Tibial nerve (tissue), 4 donors: ENCODE results near the gene UCP2. TPM values are rescaled to one million over a fixed set of nuclear protein-coding genes. Genes with fewer than 3 reads are reported as not detected.
A peak's percentile ranks its signal among the peaks of the same experiment; 100 is the strongest.

Experiments
- DNase-seq, 2 donors: peaks; one replicate each; pipeline ENCODE4 v3.0.0-alpha.2; 2019; ENCODE audit warnings: low spot score in 2 of 2
- H3K27ac ChIP-seq, 4 donors: fragments of 200-600 bp; sonication (generic) in 3 of 4; one replicate each; pipeline ENCODE4 v1.5.1; 2017 to 2019; ENCODE audit warnings: mild to moderate bottlenecking in 1 of 4
- H3K27me3 ChIP-seq, 2 donors: fragments of 200-600 bp; sonication (generic) in 1 of 2; one replicate each; pipeline versions ENCODE4 v1.5.1 to v1.6.0; 2017 to 2019
- H3K36me3 ChIP-seq, 3 donors: fragments of 200-600 bp; sonication (generic); one replicate each; pipeline ENCODE4 v1.5.1; 2018 to 2019
- H3K4me1 ChIP-seq, 4 donors: fragments of 200-600 bp; sonication (generic) in 3 of 4; one replicate each; pipeline ENCODE4 v1.5.1; 2017 to 2019
- H3K4me3 ChIP-seq, 4 donors: fragments of 200-600 bp; sonication (generic) in 3 of 4; one replicate each; pipeline ENCODE4 v1.5.1; 2017 to 2019; ENCODE audit warnings: mild to moderate bottlenecking in 1 of 4, moderate library complexity in 1 of 4
- H3K9me3 ChIP-seq, 4 donors: fragments of 200-600 bp; sonication (generic) in 3 of 4; one replicate each; pipeline ENCODE4 v1.5.1; 2017 to 2019
- CTCF ChIP-seq, 5 experiments: fragments of 200-600 bp in 3 of 5; fragments of 450-650 bp in 2 of 5; sonication (generic) in 3 of 5; IDR thresholded peaks; one replicate each; pipeline ENCODE4 v1.5.1; 2016 to 2019; ENCODE audit warnings: antibody characterized with exemption in 5 of 5, mild to moderate bottlenecking in 3 of 5, moderate library complexity in 2 of 5
- EP300 ChIP-seq, 2 donors: sonication (generic); formaldehyde crosslinking; IDR thresholded peaks; one replicate each; pipeline ENCODE4 v1.6.1; 2017; ENCODE audit warnings: antibody characterized with exemption in 2 of 2, mild to moderate bottlenecking in 1 of 2
- POLR2A ChIP-seq, 2 donors: fragments of 450-650 bp; IDR thresholded peaks; one replicate each; pipeline ENCODE4 v1.6.1; 2017; ENCODE audit warnings: antibody characterized with exemption in 2 of 2, mild to moderate bottlenecking in 2 of 2, moderate library complexity in 2 of 2
- WGBS, 2 donors: methylation state at CpG; one replicate each; pipeline ENCODE4 v1.1.5; 2018; 5-methylcytosine and 5-hydroxymethylcytosine counted together
- total RNA-seq, 4 donors: library from RNA; depleted of rRNA; stranded (reverse); fragments of >200 nt; gene quantifications; one replicate each; pipeline ENCODE4 v1.1.0, GENCODE V29; 2016

The UCP2 gene
- total RNA-seq, 4 donors from 2014 or later, result 18.6 to 60.6 (median 53.0) TPM

- Histone ChIP-seq H3K4me1 (peaks cover 0 to 46% (median 23%) of the 10 kb centered on the region in 4 donors), H3K27ac (peak overlapping the region in 2 of 4 donors; percentile 20 to 45), H3K4me3 (no peak overlapping the region), H3K36me3 (peaks cover 0 to 43% (median 0%) of the 10 kb centered on the region in 3 donors), H3K9me3 (no peaks in the 10 kb centered on the region), H3K27me3 (no peaks in the 10 kb centered on the region)
- no peak for TF ChIP-seq EP300 (IDR thresholded peaks at IDR 0.05)
- TF ChIP-seq CTCF (IDR thresholded peaks at IDR 0.05), result no peak
- TF ChIP-seq POLR2A (IDR thresholded peaks at IDR 0.05), result no peak
- DNase-seq, result no peak
These were observed 40.6 kb upstream of the UCP2 start for GRCh38 chr11:74023276-74023675.

- 85 to 89% methylated on average over 6 of the region's 6 CpGs for WGBS, 2 donors
These were observed 39.9 kb upstream of the UCP2 start for GRCh38 chr11:74022546-74022945.

GRCh38 chr11:74021998-74022397, 39.4 kb upstream of the UCP2 start:
- DNase-seq, result no peak
- no peak for TF ChIP-seq EP300 (IDR thresholded peaks at IDR 0.05)
- no peak for TF ChIP-seq POLR2A (IDR thresholded peaks at IDR 0.05)
- TF ChIP-seq CTCF (IDR thresholded peaks at IDR 0.05), result no peak
- WGBS, 2 donors, result 95 to 97% methylated on average over 6 of the region's 6 CpGs

More at GRCh38 chr11:74022546-74022945, 39.9 kb upstream of the UCP2 start:
- H3K36me3 ChIP-seq, result peaks cover 0 to 39% (median 0%) of the 10 kb centered on the region in 3 donors
- H3K27ac ChIP-seq, result peak overlapping the region in 1 of 4 donors; percentile 45
- no peak for DNase-seq
- H3K9me3 ChIP-seq, result no peaks in the 10 kb centered on the region
- H3K4me1 ChIP-seq, result peaks cover 0 to 53% (median 28%) of the 10 kb centered on the region in 4 donors
- H3K4me3 ChIP-seq, result no peak overlapping the region
- no peaks in the 10 kb centered on the region for H3K27me3 ChIP-seq
- TF ChIP-seq EP300 (IDR thresholded peaks at IDR 0.05), result peak in 1 of 2 donors; percentile 18
- TF ChIP-seq POLR2A (IDR thresholded peaks at IDR 0.05), result no peak
- no peak for TF ChIP-seq CTCF (IDR thresholded peaks at IDR 0.05)

GRCh38 chr11:74020539-74020938, 37.9 kb upstream of the UCP2 start:
- DNase-seq, result no peak
- Histone ChIP-seq H3K36me3 (peaks cover 0 to 39% (median 0%) of the 10 kb centered on the region in 3 donors), H3K4me1 (peaks cover 0 to 55% (median 28%) of the 10 kb centered on the region in 4 donors), H3K9me3 (no peaks in the 10 kb centered on the region), H3K27ac (peak overlapping the region in 3 of 4 donors; percentile 30 to 90 (median 83)), H3K27me3 (no peaks in the 10 kb centered on the region), H3K4me3 (no peak overlapping the region)
- 80 to 84% methylated on average over 4 of the region's 4 CpGs for WGBS, 2 donors
- TF ChIP-seq POLR2A (IDR thresholded peaks at IDR 0.05) (no peak), CTCF (IDR thresholded peaks at IDR 0.05) (no peak), EP300 (IDR thresholded peaks at IDR 0.05) (peak in 1 of 2 donors; percentile 16)

More at GRCh38 chr11:74021998-74022397, 39.4 kb upstream of the UCP2 start:
- H3K4me1 ChIP-seq, result peaks cover 0 to 55% (median 28%) of the 10 kb centered on the region in 4 donors
- peaks cover 0 to 39% (median 0%) of the 10 kb centered on the region in 3 donors for H3K36me3 ChIP-seq
- H3K27me3 ChIP-seq, result no peaks in the 10 kb centered on the region
- no peak overlapping the region for H3K27ac ChIP-seq
- H3K4me3 ChIP-seq, result no peak overlapping the region
- H3K9me3 ChIP-seq, result no peaks in the 10 kb centered on the region

GRCh38 chr11:74019860-74020259, 37.2 kb upstream of the UCP2 start:
- Histone ChIP-seq H3K27me3 (no peaks in the 10 kb centered on the region), H3K36me3 (peaks cover 0 to 41% (median 0%) of the 10 kb centered on the region in 3 donors), H3K4me3 (no peak overlapping the region), H3K4me1 (peaks cover 0 to 49% (median 28%) of the 10 kb centered on the region in 4 donors), H3K27ac (peak overlapping the region in 3 of 4 donors; percentile 75 to 90 (median 83)), H3K9me3 (no peaks in the 10 kb centered on the region)
- WGBS, 2 donors, result 45 to 57% methylated on average over 4 of the region's 4 CpGs
- DNase-seq, result no peak
- TF ChIP-seq CTCF (IDR thresholded peaks at IDR 0.05) (no peak), EP300 (IDR thresholded peaks at IDR 0.05) (peak in 1 of 2 donors; percentile 8), POLR2A (IDR thresholded peaks at IDR 0.05) (no peak)
